Measurements from ENCODE around the gene SLC7A14.

- TF ChIP-seq CTCF (IDR thresholded peaks at IDR 0.05; ENCODE audit: low read depth, low read length) = no peak
- no peak for TF ChIP-seq EZH2phosphoT487 (IDR thresholded peaks at IDR 0.05; ENCODE audit: low read depth)
These were observed 100.6 kb downstream of the SLC7A14 start for GRCh38 chr3:170485294-170485693.

All from OCI-LY3 (cell line).